NCI-H510A (cell line): ENCODE measurements around the gene CR1.
"Not testable (repeated sequence)": the region's sequence is repeated elsewhere in the genome, so short reads cannot be mapped to it uniquely, and the experiment has no call there.

ENCODE experiments used
- DNase-seq: peaks from one replicate; lab custom pipeline; 2025; lab: John Stamatoyannopoulos, UW

The CR1 gene

DNA sequence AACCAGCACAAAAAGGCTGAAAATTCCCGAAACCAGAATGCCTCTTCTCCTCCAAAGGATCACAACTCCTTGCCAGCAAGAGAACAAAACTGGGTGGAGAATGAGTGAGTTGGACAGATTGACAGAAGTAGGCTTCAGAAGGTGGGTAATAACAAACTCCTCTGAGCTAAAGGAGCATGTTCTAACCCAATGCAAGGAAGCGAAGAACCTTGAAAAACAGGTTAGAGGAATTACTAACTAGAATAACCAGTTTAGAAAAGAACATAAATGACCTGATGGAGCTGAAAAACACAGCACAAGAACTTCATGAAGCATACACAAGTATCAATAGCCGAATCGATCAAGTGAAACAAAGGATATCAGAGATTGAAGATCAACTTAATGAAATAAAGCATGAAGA is 93.5 kb downstream of the CR1 start:
- not testable (repeated sequence) for DNase-seq

DNA sequence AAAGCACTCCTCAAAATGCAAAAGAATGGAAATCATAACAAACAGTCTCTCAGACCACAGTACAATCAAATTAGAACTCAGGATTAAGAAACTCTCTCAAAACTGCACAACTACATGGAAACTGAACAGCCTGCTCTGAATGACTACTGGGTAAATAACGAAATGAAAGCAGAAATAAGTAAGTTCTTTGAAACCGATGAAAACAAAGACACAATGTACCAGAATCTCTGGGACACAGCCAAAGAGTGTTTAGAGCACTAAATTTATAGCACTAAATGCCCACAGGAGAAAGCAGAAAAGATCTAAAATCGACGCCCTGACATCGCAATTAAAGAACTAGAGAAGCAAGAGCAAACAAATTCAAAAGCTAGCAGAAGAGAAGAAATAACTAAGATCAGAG is 95.2 kb downstream of the CR1 start:
- not testable (repeated sequence) for DNase-seq

DNA sequence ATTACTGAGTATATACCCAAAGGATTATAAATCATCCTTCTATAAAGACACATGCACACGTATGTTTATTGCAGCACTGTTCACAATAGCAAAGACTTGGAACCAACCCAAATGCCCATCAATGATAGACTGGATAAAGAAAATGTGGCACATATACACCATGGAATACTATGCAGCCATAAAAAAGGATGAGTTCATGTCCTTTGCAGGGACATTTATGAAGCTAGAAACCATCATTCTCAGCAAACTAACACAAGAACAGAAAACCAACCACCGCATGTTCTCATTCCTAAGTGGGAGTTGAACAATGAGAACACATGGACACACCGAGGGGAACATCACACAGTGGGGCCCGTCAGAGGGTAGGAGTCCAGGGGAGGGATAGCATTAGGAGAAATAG is 98.1 kb downstream of the CR1 start:
- DNase-seq, result not testable (repeated sequence)

DNA sequence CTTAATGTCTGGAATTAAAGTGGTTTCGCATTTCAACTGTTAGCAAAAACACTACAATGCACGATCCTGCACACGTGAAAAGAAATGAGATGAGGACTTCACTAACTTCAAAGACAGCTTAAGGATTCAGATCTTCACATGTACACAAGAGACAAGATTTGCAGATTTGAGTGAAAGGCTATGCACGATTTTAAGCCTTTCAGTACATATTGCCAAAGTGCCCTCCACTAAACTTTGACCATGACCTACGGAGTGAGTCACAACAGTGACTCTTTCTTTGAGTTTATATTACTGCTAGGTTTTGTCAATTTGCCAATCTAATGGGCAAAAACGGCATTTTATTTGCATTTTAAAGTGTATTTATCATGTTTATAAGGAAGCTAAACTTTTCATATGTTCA is 107.8 kb downstream of the CR1 start:
- no peak for DNase-seq

DNA sequence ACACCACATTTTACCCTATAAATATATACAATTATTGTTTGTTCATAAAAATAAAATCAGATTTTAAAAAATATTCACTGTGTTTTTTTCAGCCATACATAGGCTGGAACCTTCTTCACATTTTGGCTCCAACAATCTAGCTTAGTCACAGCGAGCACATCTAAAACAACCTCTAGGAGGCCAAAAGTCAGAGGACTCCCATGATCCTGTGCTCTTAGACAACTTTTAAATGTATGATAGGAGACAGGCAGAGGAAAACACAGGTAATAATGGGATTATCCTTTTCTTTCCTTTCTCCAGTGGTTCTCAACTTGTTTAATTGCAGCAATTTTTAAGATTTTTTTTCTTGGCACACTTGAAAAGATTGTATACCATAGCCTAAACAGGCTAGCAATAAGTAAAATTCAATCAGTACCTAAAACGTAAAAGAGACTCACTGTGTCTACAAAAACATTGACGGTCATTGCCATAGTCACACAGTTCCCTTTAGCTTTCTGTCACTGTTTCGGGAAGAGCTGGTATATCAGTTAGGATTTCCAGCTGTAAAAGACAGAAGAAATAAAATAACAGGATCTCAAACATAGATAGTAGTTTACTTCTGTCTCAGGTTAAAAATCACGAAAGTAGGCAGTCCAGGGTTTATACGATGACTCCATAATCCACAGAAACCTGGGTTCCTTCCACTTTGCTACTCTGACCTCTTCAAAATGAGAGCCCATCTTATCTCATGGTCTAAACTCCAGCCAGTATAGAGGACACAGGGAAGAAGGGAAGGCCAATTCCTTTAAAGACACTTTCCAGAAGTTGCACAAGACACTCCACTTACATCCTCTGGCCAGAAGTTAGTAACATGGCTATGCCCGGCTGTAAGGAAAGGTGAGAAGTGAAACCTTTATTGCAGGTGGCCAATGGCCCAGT is 109.7 kb downstream of the CR1 start:
- DNase-seq, result no peak

DNA sequence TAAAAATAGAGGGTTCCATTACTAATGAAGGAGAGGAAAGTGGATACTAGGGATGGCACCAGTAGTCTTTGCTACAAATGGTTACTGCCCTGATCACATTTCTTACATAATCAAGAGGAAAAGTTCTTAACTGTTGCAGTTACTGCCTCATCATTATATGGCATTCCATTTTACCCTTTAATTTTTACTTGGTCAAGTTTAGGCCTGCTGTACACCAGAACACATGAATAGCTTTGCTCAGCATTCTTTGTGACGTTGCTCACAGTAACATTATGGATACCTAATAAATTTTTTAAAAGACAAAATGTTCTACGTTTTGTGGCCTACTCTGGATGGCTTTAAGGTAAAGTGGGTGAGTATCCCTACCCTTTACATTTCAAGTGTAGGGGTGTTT is 110.4 kb downstream of the CR1 start:
- no peak for DNase-seq

DNA sequence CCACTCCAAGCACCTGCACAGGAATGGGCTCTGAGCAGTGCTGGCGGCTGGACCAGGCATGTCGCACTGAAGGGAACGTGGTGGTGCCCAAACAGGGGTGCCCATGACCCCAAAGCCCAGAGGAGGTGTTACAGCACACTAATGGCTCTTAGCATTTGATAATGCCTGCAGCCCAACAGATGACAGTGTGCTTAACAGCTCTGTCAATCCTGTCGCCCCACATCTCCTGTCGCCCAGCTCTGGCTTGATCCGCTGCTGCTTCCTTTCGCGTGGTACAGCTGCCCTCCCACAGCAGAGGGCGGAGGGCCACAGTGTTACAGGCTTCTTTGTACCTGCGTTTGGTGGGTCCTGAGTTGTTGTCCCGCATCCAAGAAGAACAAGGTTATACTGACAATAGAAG is 116.8 kb downstream of the CR1 start:
- DNase-seq, result no peak

DNA sequence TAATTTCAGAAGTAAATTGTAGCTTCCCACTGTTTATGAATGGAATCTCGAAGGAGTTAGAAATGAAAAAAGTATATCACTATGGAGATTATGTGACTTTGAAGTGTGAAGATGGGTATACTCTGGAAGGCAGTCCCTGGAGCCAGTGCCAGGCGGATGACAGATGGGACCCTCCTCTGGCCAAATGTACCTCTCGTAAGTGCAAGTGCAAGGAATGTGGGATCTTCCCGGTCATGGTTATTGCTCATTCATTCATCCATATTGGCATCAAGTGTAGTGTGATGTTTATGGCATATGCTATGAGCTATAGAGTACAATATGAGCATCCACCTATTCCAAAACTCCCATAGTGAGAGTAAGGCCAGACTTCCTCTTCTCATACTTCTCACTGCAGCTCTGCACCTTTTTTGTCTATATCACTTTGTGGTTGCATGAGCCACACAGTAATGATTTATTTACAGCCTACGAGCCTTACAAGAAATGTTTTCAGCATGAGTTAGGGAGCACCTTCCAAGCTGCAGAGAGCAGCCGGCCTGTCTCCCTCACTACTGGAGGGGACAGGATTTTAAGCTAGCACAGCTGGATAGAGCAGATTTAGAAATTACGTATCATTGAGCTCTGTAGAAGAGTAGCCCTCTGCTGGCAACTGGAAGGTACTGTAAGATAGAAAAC is 124.0 kb downstream of the CR1 start:
- peak; percentile 3 for DNase-seq

DNA sequence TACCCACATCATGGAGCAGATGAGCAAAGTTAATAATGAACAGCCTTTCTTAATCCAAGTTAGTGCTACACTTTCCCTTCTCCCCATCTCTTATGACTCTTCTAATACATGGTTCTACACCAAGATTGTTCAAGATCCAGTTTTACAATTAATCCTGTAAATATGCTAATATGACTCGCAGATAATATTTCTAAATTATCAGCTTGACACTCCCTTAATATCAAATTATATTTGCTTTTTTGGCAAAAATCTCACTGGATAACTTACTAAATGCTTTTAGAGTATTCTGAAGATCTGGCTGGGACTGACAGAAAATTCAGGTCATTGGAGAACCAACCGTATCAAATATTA is 124.6 kb downstream of the CR1 start:
- DNase-seq, result no peak

DNA sequence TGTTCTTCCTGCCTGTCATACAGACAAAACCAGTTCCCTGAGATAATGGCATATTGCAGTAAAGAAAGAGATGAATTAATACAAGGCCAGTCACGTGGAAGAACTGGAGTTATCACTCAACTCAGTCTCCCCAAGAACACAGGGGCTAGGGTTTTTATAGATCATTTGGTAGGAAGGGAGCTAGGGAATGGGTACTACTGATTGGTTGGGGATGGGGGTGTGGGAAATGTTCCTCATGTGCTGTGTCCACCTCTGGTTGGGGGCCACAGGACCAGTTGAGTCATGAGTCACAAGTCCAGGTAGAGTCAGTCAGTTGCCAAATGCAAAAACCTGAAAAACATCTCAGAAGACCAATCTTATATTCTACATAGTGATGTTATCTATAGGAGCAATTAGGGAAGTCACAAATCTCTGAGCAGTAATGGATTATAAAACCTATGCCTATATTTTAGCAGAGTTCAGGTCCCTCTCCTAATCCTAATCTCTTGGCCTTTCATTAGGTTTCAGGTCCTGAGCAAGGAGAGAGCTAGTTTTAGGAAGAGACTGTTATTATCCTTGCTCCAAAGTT is 129.6 kb downstream of the CR1 start:
- not testable (repeated sequence) for DNase-seq

DNA sequence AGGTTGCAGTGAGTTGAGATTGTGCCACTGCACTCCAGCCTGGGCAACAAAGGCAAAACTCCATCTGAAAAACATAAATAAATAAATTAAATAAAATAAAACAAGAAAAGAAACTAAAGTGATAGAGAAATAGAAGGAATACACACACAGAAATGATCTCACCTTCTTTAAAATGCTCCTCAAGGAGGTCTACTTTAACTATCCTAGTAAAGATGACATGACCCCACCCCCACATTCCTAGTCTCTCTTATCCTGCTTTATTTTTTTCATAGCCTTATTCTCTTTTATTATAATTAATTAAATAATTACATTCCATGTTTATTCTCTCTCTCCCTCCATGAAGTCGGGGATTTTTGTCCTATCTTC is 131.0 kb downstream of the CR1 start:
- DNase-seq, result no peak

DNA sequence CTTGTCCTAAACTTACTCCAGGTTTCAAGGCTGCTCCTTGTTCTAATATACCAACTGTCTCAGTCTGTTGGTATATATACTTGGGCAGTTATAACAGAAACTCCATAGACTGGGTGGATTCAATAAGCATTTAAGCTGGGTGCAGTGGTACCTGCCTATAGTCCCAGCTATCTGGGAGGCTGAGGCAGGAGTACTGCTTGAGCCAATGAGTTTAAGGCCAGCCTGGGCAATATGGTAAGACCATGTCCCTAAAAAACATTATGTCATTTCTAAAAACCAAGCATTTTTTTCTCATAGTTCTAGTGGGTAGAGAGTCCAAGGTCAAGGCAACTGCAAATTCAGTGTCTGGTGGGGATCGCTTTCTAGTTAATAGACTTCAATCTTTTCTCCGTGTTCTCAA is 131.5 kb downstream of the CR1 start:
- DNase-seq, result no peak

DNA sequence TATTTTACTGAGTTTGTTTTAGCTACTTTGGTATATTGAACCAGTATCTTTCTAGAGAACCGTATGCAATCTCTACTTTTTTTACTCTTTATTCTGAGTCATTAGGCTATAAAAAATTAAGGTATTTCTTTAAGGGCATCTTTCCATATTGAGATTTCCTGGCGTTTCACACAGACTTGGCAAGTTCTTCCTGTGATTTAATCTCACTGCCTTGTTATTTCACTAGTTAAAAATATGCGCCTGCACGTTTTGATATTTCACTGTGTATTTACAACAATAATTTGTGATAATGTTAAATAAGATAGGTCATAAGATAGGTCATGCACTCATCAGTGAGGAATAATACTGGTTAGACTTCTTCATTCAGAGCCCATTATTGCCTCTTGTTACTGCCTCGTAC is 132.8 kb downstream of the CR1 start:
- DNase-seq, result no peak

DNA sequence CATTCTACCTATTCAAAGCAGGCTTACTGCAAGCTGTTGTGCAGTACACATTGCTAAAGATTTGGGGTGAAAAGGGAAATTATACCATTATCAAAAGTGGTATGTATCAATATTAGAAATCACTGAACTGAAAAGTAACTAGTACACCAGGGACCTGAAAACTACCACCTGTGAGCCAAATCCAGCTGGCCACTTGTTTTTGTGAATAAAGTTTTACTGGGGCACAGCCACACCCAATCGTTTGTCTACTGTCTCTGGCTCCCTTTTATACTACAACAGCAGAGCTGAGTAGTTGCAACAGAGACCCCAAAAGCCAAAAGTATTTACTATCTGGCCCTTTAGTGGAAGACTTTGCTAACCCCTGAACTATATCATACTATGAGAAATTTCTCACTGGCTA is 135.2 kb downstream of the CR1 start:
- no peak for DNase-seq

DNA sequence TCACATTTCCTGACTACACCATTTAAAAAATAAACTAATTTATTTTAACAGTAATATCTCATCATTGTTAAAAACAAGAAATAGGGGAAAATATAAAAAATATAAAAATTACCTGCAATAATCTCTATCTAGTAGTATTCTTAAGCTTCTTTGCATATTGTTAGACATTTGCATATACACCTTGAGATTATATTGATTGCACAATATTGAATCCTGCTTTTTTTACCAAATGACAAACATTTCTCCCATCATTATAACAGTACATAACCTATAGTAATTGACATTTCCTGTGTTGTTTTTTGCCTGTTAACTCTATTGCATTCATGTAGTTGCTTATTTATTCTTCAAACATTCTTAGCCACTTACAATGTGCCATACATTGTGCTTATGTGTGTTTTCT is 137.3 kb downstream of the CR1 start:
- no peak for DNase-seq

DNA sequence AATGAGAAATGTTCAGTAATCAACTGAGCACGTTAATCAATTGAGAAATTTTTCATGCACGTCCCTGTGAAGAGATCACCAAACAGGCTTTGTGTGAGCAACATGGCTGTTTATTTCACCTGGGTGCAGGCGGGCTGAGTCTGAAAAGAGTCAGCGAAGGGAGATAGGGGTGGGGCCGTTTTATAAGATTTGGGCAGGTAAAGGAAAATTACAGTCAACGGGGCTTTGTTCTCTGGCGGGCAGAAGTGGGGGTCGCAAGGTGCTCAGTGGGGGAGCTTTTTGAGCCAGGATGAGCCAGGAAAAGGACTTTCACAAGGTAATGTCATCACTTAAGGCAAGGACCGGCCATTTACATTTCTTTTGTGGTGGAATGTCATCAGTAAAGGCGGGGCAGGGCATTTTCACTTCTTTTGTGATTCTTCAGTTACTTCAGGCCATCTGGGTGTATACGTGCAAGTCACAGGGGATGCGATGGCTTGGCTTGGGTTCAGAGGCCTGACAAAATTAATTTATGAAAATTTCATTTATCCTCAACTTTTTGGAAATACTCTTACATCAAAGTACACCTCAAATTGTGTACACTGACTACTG is 137.8 kb downstream of the CR1 start:
- not testable (repeated sequence) for DNase-seq

DNA sequence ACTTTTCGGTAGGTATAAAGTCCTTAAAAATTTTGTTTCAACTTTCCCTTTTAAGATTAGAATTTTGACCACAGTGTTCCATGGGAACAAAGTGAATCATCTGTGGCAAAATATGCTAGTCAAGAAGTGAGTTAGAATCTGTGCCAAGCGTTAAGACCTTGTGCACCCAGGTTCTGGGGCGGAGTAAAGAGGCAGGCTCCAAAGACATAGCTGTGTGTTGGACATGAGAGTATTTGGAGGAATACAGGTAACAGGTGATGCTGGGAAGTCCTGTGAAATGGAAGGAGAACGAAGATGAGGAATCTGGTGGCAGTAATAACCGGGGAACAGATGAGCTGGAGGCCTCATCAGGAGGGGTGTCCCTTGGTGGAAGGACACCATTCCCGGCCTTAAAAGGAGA is 138.3 kb downstream of the CR1 start:
- not testable (repeated sequence) for DNase-seq

DNA sequence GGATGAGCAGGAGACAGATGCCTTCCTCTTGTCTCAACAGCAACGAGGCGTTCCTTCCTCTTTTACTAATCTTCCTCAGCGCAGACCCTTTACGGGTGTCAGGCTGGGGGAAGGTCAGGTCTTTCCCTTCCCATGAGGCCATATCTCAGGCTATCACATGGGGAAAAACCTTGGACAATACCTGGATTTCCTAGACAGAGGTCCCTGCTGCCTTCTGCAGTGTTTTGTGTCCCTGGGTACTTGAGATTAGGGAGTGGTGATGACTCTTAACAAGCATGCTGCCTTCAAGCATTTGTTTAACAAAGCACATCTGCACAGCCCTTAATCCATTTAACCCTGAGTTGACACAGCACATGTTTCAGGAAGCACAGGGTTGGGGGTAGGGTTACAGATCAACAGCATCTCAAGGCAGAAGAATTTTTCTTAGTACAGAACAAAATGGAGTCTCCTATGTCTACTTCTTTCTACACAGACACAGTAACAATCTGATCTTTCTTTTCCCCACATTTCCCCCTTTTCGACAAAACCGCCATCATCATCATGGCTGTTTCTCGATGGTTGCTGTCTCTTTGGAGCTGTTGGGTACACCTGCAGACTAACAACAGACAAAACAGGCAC is 139.7 kb downstream of the CR1 start:
- peak; percentile 12 for DNase-seq

DNA sequence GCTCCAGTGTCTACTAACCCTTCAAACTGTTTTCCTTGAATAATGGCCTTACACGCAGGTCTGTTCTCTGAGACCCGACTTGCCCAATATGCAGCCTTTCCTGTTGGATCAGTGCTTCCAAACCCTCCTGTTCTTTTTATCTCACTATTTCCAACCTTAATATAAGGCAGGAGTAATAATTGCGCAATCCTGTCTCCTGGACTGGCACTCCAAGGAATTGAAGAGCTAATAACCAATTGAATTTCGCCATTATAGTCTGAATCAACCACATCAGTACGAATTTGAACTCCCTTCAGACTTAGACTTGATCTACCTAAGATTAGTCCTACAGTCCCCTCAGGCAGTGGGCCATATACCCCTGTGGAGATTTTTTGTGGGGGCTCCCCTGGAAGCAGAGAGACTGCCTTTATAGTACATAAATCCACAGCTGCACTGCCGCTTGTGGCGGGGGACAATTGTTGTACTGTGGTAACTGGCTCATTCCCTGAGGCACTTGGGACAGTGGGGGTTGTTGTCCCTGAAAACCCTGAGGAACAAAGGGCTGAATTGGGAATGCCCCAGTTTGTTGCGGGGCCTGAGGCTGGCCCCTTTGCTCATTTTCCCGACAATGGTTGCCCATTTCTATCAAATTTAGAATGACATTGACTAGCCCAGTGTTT is 142.7 kb downstream of the CR1 start:
- DNase-seq, result not testable (repeated sequence)

DNA sequence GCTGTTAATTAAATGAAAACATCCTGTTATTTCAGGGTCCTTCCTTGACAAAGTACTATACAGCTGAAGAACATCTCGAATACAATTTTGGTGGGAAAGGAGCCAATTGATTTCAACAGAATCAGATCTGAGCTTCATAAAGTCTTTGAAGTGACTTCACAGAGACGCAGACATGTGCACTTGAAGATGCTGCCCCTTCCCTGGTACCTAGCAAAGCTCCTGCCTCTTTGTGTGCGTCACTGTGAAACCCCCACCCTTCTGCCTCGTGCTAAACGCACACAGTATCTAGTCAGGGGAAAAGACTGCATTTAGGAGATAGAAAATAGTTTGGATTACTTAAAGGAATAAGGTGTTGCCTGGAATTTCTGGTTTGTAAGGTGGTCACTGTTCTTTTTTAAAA is 143.4 kb downstream of the CR1 start:
- DNase-seq, result not testable (repeated sequence)

DNA sequence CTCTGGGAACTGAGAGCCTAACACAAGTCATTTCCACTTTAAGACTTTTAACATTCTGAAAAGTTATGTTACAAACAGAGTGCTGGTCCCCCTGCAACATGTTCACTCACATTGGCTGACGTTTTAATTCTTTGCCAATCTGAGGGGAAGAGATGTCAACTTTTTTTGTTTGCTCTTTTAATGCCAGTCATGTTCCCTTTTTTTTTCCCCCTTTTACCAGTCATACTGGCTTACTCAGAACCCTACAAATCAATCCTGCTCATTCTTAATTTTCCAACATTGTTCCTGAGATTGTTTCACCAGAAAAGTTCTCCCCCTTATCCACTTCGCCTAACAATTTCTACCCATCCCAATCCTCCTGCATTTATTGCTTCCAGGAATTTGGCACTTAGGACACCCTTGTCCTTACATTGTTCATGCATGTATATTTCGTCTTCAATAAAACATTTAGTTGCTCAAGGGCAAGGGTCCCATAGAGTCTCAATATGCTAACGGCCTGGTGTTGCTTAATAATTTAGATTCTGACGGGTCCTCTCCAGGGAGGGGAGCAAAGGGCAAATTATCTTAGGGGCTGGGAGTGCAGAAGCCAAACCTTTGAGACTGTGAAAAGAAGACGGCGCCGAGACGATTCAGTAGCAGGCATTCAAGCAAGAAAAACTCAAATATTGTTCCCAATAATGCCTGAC is 148.4 kb downstream of the CR1 start:
- DNase-seq, result no peak
